HepG2 (cell line): ENCODE measurements around the gene AGR2.

Experiments used
- KDM4B ChIP-seq: sonication (generic); formaldehyde crosslinking; IDR thresholded peaks from 2 replicates; pipeline ENCODE4 v1.4.0; 2020; ENCODE audit warnings: missing genetic modification reagents
- NAIF1 ChIP-seq: sonication (generic); formaldehyde crosslinking; IDR thresholded peaks from 2 replicates; pipeline ENCODE4 v1.5.0; 2020; ENCODE audit warnings: mild to moderate bottlenecking, missing genetic modification reagents, borderline replicate concordance
- ZNF121 ChIP-seq: sonication (generic); formaldehyde crosslinking; IDR thresholded peaks from 2 replicates; pipeline ENCODE4 v1.5.0; 2020; ENCODE audit warnings: mild to moderate bottlenecking, missing genetic modification reagents
- ZSCAN31 ChIP-seq: sonication (generic); formaldehyde crosslinking; IDR thresholded peaks from 2 replicates; pipeline ENCODE4 v1.5.0; 2020; ENCODE audit warnings: low read depth, mild to moderate bottlenecking, missing genetic modification reagents

DNA sequence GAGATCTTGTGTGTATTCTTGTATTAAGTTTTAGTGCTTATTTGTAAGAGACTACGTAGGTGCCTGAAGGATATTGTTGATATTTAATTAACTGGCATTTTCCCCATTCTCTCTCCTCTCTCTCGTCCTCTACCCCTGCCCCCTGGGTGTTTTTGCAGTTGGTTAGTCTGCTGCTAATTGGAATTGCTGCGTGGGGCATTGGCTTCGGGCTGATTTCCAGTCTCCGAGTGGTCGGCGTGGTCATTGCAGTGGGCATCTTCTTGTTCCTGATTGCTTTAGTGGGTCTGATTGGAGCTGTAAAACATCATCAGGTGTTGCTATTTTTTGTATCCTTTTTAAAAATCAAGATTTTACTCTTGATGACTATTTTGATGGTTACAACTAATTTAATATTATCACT, 28.7 kb downstream of the AGR2 start:
- TF ChIP-seq KDM4B (CRISPR knock-in tag) (no peak), NAIF1 (no peak), ZNF121 (CRISPR knock-in tag) (no peak), ZSCAN31 (CRISPR knock-in tag) (no peak)
